Measurements from ENCODE around the gene TRA2B. TPM values are rescaled to one million over a fixed set of nuclear protein-coding genes. Genes with fewer than 3 reads are reported as not detected.

TRA2B gene
- total RNA-seq, 1 donor from 2014 or later = 45.7 TPM

DNA sequence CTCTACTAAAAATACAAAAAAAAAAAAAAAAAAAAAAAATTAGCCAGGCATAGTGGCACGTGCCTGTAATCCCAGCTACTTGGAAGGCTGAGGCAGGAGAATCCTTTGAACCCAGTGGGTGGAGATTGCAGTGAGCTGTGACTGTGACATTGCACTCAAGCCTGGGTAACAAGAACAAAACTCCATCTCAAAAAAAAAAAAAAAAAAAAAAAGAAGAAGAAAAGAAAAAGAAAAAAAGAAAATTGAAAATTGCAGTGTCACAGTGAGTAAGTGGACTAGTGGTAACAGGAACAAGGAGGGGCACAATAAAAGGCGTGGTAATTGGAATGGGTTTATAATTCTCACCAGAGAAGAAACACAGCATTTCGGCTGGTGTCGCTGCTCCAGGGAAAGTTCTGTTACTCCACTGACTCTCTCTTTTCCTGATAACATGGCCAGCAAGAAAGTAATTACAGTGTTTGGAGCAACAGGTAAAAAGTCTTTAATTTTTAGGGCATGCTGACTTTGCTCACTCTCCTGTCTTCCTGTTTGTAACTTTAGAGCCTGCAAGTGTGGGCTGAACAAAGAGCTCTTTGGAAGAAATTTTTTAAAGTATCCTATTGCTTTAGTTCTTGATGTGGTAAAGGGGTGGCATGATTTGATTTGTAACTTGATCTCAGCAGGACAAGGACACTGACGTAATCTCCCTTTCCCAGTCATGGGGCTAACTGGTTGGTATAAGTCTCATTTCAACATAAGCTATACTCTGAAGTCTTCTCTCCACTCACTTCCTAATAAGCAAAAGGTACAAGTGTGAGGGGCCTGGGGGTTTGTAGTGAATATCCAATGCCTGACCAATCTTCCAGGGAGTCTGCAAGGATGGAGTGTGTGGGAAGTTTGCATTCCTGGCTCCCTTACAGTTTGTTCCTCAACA is 22.1 kb upstream of the TRA2B start:
- intact Hi-C loops (cut with micrococcal nuclease) = no loop called here
- peak; percentile 51 for ATAC-seq
- DNase-seq = no peak

DNA sequence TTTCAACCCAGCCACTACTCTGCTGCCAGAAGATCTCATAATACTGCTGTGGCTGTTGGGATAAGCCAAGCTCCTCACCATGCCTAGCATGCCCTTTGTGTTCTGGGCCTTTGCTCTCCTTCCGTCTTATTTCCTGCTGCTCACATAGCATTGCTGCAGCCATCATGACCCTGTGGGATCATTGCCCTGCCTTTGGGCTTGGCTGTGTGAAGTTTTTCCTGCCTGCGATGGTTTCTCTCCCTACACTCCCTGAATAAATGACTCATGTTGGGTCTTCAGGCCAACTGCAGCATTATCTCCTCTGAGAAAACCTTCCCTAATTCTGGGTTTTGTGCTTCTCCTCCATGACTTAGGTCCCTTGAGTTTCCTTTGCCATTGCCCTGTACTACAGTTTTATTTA is 20.8 kb upstream of the TRA2B start:
- intact Hi-C loops (cut with micrococcal nuclease) = no loop called here
- no peak for DNase-seq
- no peak for ATAC-seq

DNA sequence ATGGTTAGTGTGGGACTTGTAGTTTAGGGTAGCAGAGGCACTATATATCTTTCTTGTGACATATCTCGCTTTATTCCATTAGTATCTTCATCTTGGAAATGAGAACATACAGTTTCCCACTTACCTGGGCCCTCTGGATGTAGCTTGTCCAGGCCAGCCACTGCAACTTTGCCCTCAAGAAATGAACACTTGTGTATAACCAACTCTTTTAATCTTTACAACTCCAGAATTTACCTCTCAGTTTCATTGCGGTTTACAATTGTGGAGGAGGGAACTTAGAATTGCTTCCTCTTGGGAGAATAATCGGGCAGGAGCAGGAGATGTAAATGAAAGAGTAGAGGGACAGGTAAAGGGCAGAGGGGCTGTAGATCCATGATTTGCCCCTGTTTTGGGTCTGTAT is 18.4 kb upstream of the TRA2B start:
- ATAC-seq = no peak
- intact Hi-C loops (cut with micrococcal nuclease) = no loop called here
- no peak for DNase-seq

DNA sequence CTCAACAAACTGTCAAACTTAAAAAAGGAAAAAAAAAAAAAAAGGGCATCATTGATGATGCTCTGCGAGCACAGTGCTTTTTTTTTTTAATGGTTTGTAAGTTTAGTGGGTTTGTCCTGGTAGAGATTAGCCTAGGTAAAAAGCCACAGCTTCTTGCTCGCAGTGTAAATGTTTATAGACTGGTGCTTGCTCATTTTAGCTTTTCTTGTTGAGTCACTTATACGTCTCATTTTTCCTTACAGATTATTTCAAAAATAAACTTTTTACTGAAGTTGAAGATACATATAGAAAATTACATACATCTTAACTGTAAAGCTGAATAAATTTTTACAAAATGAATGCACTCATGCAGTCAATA is 16.5 kb upstream of the TRA2B start:
- intact Hi-C loops (cut with micrococcal nuclease) = no loop called here
- DNase-seq (no peak), ATAC-seq (no peak)

DNA sequence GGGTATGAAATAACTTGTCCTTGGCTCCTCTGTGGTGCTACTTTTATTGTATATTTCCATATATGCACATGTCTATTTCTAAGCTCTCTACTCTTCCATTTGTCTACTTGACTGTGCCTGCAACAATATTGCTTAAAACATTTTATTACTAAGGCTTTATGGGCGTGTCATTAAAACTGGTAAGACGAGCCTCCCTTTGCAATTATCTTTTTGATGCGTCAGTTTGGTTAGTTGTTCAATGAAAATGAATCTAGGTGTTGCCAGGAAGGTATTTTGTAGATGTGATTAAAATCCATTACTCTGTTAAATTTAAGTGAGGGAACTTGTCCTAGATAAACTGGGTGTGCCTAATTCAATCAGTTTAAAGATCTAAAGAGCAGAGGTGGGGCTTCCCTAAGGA is 12.9 kb upstream of the TRA2B start:
- DNase-seq = no peak
- no peak for ATAC-seq

DNA sequence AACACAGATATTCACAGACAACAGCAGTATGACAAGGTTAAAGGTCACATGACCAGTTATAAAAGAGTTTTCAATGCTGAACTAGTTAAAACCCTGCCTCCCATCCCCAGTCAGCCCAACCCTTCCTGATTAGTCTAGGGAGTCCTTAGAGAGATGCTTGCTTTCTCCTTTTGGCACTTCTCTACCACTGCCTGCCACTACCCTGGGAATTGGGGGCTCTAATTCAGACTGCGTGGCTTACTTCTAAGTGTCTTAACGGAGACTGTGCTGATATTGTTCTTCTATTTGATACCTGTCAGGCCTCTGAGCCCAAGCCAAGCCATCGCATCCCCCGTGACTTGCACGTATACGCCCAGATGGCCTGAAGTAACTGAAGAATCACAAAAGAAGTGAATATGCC is 11.7 kb upstream of the TRA2B start:
- intact Hi-C loops (cut with micrococcal nuclease) = no loop called here
- no peak for ATAC-seq
- no peak for DNase-seq

More for the DNA sequence above, 12.9 kb upstream of the TRA2B start:
- intact Hi-C loops (cut with micrococcal nuclease) = no loop called here

DNA sequence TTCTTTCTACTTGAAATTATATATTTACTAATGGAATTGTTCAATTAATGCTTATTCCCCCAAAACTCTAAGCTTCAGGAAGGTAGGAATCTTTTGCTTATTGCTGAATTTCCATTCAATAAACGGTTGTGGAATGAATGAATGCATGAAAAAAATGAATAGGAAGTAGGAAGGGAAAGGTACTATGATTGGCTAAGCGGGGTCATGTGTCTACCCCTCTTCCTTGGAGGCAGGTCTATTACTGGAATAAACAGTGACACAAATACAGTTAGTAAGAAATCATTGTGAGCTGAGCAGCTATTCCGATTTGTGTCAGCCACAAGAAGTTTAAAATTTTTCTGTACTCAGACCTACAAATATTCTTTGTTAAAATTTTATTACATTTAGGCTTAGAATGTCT is 10.5 kb upstream of the TRA2B start:
- DNase-seq = no peak
- intact Hi-C loops (cut with micrococcal nuclease) = no loop called here
- no peak for ATAC-seq

DNA sequence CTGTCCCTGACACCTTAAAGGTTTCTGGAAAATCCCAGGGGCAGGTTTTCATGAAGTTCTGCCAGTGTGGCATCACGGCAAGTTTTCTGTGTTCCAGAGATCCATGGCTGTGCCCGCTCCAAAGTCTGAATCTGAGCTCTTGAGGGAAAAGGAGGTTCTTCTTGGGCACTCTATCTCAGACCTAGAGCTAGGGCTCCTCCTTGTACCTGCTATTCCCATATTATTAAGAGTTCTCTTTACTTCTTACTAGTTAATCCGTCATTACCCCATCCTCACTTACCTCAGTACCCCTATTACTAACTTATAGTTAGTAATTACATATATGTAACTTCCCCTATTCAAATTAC is 5.9 kb upstream of the TRA2B start:
- intact Hi-C loops (cut with micrococcal nuclease) = no loop called here
- DNase-seq = no peak
- no peak for ATAC-seq

DNA sequence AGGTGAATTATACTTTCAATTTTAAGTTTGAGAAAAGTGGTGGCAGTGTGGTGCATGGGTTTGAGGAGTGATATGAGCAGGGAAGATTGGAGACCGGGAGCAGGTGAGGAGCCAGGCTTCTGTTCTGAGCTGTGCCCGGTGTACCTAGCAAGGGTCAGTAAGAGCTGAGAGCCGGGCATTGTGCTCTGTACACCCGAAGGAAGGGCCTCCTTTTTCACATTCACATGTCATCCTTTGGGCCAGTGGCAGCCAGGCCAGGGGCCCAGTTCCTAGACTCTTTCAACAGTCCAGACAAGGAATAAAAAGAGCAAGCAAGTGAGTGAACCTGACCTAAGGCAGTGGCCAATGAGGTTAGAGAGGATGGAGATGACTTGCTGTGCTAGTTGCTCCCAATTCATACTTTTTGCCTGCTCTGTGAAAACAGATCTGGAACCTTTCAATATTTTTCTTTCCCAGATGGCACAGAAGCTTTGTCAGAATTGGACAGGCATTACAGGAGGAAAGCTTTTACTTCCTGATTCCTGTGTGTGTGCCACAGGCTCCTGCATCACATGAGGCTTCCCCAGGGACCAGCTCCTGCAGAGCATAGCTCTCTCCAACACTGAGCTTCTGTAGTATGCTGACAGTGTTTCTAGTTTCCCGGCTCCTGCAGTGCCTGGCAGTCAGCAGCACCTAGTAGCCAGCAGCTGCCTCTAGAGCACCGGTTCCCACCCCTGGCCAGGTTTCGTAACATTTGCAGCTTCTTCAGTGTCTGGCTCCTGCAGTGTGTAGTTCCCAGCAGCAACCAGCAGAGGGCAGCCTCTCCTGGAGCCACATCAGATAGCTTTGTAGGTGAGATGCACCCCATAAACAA is 5.3 kb upstream of the TRA2B start:
- intact Hi-C loops (cut with micrococcal nuclease) = no loop called here
- ATAC-seq = peak; percentile 85
- DNase-seq = peak; percentile 85

DNA sequence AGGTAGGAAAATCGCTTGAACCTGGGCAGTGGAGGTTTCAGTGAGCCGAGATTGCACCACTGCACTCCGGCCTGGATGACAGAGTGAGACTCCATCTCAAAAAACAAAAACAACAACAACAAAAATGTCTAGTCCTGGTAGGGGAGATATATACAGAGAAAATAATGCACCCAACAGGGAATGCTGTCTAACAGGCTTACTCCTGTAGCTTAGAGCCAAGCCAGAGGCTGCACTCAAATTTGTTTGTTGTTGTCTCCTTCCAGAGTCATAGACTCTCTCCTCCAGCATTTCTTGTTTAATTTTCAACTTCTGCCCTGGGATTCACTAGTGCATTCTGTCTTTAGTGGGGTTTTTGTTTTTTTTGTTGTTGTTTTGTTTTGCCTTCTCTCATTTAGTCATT is 4.6 kb upstream of the TRA2B start:
- no peak for ATAC-seq
- no peak for DNase-seq
- intact Hi-C loops (cut with micrococcal nuclease) = no loop called here

DNA sequence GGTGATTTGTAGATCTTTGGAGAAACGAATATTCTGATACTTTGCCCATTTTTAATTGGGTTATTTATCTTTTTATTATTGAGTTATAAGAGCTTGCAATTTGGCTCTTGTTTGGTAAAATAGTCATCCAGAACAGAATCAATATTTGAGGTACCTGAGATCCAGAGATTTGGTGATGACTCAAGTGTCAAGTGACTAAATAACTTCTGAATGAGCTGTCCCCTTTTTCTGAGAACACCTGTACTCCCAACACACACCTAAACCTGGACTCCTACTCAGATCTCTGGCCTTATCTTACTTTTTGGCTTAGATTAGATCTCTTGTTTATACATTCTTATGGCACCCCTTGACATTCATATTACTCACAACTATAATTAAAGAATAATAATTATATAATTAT is 3.1 kb upstream of the TRA2B start:
- ATAC-seq (no peak), DNase-seq (no peak)
- intact Hi-C loops (cut with micrococcal nuclease) = no loop called here

DNA sequence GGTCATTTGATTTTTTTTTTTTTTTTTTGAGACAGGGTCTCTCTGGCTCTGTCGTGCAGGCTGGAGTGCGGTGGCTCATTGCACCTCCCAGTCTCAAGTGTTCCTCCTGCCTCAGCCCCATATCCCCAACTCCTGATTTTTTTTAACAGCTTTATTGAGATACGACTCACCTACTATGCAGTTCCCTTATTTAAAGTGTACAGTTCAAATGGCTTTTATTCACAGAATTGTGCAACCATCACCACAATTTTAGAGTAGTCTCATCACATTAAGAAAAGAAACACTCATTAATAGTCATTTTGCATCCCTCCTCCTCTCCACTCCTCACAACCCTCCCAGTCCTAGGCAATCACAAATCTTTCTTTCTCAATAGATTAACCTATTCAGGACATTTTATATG is 1.9 kb upstream of the TRA2B start:
- no peak for DNase-seq
- no peak for ATAC-seq
- intact Hi-C loops (cut with micrococcal nuclease) = no loop called here

DNA sequence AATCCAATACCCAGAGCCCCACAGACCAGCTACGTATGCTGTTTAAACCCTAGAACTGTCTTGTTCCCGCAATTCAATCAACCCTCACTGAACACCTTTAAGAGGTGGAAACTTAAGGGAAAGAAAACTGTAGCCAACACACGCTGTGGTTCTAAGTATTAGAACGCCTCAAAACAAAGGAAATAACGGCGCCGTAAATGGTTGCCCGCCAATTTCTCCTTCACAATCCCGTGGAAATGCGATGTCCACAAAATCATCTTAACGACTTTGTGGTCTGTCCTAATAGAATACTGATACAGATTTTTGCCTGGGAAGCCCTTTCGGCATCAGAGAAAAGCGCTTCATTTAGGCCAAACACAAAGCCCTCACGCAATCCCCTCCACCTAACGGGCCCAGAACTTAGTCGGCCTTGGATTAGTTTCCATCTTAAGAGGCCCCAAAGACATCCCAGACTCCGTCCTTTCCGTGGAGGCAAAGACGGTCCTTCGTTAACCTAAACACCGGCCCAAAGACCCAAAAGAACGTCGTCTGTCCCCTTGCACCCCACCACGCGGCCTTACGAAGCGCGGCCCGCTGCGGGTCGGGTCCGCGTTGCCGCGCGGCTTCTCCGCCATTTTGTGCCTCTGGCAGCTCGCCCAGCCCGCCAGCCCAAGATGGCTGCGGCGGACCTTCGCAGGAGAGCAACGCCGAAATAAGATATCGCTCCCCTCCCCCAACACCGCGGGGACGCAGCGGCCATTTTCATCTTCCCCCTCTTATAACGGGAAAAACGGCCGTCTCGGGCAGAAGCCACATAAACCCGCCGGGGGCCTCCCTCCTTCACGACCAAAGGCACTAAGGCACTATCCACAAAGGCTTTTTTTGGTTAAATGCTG is 763 bp downstream of the TRA2B start:
- intact Hi-C loops (cut with micrococcal nuclease) = no loop called here
- ATAC-seq (peak; percentile 86), DNase-seq (peak; percentile 94)

DNA sequence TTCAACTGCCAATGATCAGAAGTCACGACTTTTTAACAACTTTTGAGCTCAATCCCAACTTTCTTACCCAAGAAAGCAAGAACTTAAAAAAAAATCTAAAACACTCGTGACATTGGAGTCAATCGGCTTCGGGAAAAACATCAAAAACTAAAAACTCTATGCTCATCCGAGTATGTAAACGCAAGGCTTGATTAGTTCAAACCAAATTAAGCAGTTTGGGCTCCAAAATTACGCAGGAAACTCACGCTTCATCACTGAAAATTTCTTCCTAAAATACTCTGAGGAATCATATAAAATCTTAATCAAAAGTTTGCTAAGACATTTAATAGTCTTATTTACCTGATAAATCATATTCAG is 1.6 kb downstream of the TRA2B start:
- no peak for ATAC-seq
- intact Hi-C loops (cut with micrococcal nuclease) = no loop called here
- no peak for DNase-seq

DNA sequence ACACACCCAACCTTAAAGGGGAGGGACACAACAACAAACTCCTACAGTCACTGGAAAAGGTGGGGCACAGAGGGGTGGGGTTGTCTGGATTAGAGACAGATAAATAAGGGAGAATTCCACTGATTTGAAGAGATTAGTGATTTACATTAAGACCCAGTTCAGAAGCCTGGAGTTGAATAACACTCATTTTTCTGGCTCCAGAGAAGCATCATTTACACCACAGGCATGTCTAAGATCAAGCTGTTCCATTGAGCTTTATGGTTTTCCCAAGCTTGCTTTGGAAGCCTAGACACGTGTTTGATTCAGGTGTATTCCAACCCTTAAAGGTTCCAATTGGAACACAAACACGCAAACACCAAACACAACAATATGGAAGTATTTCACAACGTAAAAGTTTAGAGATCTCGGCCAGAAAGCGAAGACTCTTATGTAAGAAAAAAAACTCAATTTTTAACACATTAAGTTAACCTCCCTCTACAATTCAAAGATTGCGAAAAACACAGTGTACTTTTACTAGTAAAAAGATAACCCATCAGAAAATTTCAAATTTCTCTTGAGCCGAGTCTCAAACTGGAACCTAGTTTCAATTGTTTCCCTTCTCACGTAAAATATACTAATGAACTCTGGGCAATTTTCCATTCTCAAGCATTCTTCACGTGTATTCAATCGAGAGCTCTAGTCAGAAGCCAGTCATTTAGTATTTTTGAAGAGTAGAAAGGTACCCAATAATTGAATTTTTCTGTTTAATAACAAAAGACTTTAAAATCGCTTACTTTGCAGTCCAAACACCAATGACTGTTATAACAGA is 2.1 kb downstream of the TRA2B start:
- intact Hi-C loops (cut with micrococcal nuclease) = no loop called here
- DNase-seq = no peak
- no peak for ATAC-seq

DNA sequence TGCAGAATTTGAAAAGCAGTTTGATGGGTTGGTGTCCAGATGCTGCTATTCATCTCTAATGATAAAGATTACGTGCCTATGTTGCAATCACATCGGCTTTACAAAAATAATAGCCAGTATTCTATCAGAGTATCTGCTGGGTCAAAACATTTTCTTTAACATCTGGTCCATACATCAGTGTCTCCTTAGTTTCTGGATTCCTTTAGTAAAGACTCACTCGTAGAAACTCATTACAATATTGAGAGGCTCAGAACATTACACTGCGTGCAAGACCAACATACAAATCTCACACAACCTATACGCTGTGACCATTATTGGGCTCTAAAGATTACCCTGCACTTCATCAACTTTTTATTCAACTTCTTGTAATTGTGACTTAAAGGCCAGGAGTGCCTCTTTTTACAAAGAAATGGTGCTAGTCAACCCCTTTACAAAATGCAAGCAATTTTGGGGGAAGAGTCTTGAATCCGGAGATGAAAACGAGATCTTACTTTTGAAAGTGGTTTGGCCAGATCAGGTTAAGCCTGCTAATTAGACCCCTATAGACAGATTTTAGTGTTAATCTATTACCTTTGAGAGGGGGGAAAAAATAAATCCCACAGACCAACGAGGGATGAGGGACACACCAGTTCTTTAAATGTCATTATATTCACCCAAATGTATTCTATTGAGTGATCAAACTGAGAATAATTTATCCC is 2.9 kb downstream of the TRA2B start:
- intact Hi-C loops (cut with micrococcal nuclease) = no loop called here
- DNase-seq (no peak), ATAC-seq (no peak)

DNA sequence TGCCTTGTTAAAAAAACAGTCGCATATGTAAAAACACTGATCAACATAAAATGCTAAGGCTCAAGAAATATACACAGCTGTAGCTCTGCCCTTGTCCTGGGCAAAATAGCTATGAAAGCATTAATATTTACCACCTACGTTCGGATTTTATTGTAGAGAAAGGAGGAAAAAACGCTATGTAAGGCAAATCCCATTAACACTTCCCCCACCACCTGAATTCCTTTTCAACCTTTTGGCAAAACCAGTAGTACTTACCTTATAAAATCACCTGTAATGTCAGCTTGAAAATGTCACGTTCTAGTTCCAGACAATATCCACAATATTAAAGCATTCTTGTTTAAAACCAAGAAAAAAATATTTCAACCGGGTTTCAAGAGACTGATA is 3.6 kb downstream of the TRA2B start:
- no peak for DNase-seq
- intact Hi-C loops (cut with micrococcal nuclease) = no loop called here
- no peak for ATAC-seq

DNA sequence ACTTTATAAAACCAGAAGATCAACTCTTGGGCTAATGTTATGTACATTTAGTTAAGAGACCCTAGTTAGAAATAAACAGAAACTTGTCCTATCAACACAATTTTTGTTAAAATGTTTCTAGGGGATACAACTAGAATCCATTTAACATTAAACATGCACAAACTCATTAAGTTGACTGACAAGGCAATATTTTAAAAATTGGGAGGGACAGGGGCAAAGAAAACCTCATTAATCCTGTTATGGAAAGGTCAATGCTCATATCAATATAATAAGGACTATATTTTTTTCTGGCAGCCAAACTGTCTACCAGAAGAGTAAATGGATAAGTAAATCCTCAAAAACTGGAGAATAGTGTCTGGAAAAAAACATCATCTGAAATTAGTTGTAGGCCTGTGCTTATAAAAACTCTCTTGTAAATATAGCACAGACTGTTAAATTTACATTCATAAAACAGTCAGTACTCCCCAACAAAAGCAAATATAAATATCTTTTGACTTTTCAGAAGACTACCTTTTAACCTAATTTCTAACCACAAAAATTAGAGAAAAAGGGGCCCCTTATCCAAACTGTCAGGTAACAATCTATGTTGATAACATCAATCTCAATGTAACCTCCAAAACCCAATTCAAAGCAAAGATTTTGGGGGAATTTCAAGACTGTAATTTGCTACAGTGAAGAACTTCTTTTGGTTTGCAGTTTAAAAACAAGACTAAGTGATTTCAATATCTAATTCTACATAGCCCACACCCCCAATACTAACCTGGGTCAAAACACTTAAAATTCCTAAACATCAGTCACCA is 4.2 kb downstream of the TRA2B start:
- intact Hi-C loops (cut with micrococcal nuclease) = no loop called here
- ATAC-seq (no peak), DNase-seq (no peak)
